Middle frontal gyrus (tissue), 1 donor: Measurements from ENCODE around the gene PDZD2.
"Not testable (repeated sequence)": the region's sequence is repeated elsewhere in the genome, so short reads cannot be mapped to it uniquely, and the experiment has no call there.

Experiments
- DNase-seq: peaks from one replicate; pipeline ENCODE4 v3.0.0-alpha.2; 2015; ENCODE audit warnings: low spot score; ENCODE audit errors: extremely low spot score

PDZD2 gene

GRCh38 chr5:31638748-31639418, at the start of gene PDZD2:
TSS of gene PDZD2 (plus strand) at chr5:31639131.
- DNase-seq = peak; percentile 63

- no peak for DNase-seq
These were observed 45.3 kb upstream of the PDZD2 start for GRCh38 chr5:31593665-31594064.

- DNase-seq = no peak
These were observed 42.6 kb upstream of the PDZD2 start for GRCh38 chr5:31596354-31596753.

- DNase-seq = no peak
These were observed 40.0 kb upstream of the PDZD2 start for GRCh38 chr5:31598640-31599611.

- DNase-seq = not testable (repeated sequence)
These were observed 36.6 kb upstream of the PDZD2 start for GRCh38 chr5:31602305-31602704.

GRCh38 chr5:31604240-31604639, 34.7 kb upstream of the PDZD2 start:
- DNase-seq = no peak

GRCh38 chr5:31604644-31605043, 34.3 kb upstream of the PDZD2 start:
- no peak for DNase-seq

GRCh38 chr5:31605920-31606319, 33.0 kb upstream of the PDZD2 start:
- DNase-seq = peak; percentile 30

GRCh38 chr5:31607546-31607945, 31.4 kb upstream of the PDZD2 start:
- DNase-seq = no peak

- no peak for DNase-seq
These were observed 27.9 kb upstream of the PDZD2 start for GRCh38 chr5:31611002-31611401.

GRCh38 chr5:31613651-31614050, 25.3 kb upstream of the PDZD2 start:
- DNase-seq = no peak

- no peak for DNase-seq
These were observed 24.5 kb upstream of the PDZD2 start for GRCh38 chr5:31614151-31615020.

GRCh38 chr5:31617867-31618266, 21.1 kb upstream of the PDZD2 start:
- no peak for DNase-seq

GRCh38 chr5:31620026-31620425, 18.9 kb upstream of the PDZD2 start:
- DNase-seq = no peak

GRCh38 chr5:31623249-31623648, 15.7 kb upstream of the PDZD2 start:
- DNase-seq = no peak

- DNase-seq = no peak
These were observed 13.5 kb upstream of the PDZD2 start for GRCh38 chr5:31625394-31625793.

GRCh38 chr5:31626156-31626555, 12.8 kb upstream of the PDZD2 start:
- DNase-seq = no peak

- no peak for DNase-seq
These were observed 12.2 kb upstream of the PDZD2 start for GRCh38 chr5:31626604-31627234.

GRCh38 chr5:31630931-31631330, 8.0 kb upstream of the PDZD2 start:
- DNase-seq = no peak

- no peak for DNase-seq
These were observed 6.5 kb upstream of the PDZD2 start for GRCh38 chr5:31632460-31632859.

GRCh38 chr5:31635446-31635845, 3.5 kb upstream of the PDZD2 start:
- no peak for DNase-seq
